Neural cell (in vitro differentiated cells): ENCODE results near the gene EFR3B.

Source experiments
- EP300 ChIP-seq: fragments of 450-650 bp; conservative IDR thresholded peaks from 2 replicates; pipeline ENCODE4 v1.6.1; 2014; ENCODE audit warnings: antibody characterized with exemption, mild to moderate bottlenecking, moderate library complexity; ENCODE audit not compliant: poor library complexity, severe bottlenecking
- EZH2 ChIP-seq: fragments of 200-600, 300-800 bp; shearing (Covaris generic), sonication (generic); IDR thresholded peaks from 2 replicates; pipeline ENCODE4 v1.6.1; 2014; ENCODE audit warnings: antibody characterized with exemption, low read length, borderline replicate concordance, mild to moderate bottlenecking; ENCODE audit not compliant: insufficient read depth, poor library complexity, severe bottlenecking
- MXI1 ChIP-seq: fragments of 450-650 bp; conservative IDR thresholded peaks from 2 replicates; pipeline ENCODE4 v1.6.1; 2014; ENCODE audit warnings: antibody characterized with exemption, mild to moderate bottlenecking; ENCODE audit not compliant: poor library complexity, severe bottlenecking
- POLR2AphosphoS5 ChIP-seq: IDR thresholded peaks from 2 replicates; pipeline ENCODE4 v1.6.1; 2012
- RAD21 ChIP-seq: fragments of 450-650 bp; conservative IDR thresholded peaks from 2 replicates; pipeline ENCODE4 v1.6.1; 2014; ENCODE audit warnings: antibody characterized with exemption, mild to moderate bottlenecking, moderate library complexity
- REST ChIP-seq: IDR thresholded peaks from 2 replicates; pipeline ENCODE4 v1.6.1; 2012; ENCODE audit warnings: borderline replicate concordance
- SMC3 ChIP-seq: fragments of 450-650 bp; conservative IDR thresholded peaks from 2 replicates; pipeline ENCODE4 v1.6.1; 2014; ENCODE audit warnings: antibody characterized with exemption, mild to moderate bottlenecking, moderate library complexity; ENCODE audit not compliant: poor library complexity
- TAF1 ChIP-seq: IDR thresholded peaks from 2 replicates; pipeline ENCODE4 v1.6.1; 2012; ENCODE audit warnings: low read depth
- TF ChIP-seq, protein P1 (sequence below): fragments of 450-650 bp; IDR thresholded peaks from 2 replicates; pipeline ENCODE4 v1.5.1; 2014; ENCODE audit warnings: antibody characterized with exemption, mild to moderate bottlenecking, moderate library complexity; ENCODE audit not compliant: poor library complexity, severe bottlenecking

DNA sequence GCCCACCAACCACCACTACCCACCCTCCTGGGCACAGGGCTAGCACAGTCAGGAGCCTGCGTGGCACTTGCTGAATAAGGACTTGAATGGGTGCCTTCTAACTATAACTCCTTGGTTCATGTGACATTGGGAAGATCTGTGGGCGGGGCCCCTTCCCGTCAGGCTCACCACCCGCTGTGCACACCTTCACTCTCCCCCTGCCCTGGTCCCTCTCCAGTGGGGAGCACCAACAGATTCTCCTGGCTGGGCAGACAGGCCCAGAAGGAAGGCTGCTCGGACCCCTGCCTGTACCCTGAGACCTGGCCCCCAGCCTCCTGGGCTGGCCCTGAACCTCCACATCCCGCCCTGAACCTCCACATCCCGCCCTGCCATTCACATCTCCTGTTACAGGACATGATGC is 159.9 kb downstream of the EFR3B start:
- no peak for TF ChIP-seq EZH2
- TF ChIP-seq POLR2AphosphoS5: no peak
- TF ChIP-seq, protein P1, sequence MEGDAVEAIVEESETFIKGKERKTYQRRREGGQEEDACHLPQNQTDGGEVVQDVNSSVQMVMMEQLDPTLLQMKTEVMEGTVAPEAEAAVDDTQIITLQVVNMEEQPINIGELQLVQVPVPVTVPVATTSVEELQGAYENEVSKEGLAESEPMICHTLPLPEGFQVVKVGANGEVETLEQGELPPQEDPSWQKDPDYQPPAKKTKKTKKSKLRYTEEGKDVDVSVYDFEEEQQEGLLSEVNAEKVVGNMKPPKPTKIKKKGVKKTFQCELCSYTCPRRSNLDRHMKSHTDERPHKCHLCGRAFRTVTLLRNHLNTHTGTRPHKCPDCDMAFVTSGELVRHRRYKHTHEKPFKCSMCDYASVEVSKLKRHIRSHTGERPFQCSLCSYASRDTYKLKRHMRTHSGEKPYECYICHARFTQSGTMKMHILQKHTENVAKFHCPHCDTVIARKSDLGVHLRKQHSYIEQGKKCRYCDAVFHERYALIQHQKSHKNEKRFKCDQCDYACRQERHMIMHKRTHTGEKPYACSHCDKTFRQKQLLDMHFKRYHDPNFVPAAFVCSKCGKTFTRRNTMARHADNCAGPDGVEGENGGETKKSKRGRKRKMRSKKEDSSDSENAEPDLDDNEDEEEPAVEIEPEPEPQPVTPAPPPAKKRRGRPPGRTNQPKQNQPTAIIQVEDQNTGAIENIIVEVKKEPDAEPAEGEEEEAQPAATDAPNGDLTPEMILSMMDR: no peak
- TF ChIP-seq EP300: no peak
- no peak for TF ChIP-seq TAF1
- no peak for TF ChIP-seq REST
- no peak for TF ChIP-seq RAD21
- TF ChIP-seq SMC3: no peak
- no peak for TF ChIP-seq MXI1
